Breast epithelium (tissue), 4 donors: ENCODE data around the gene LFNG. TPM values are rescaled to one million over a fixed set of nuclear protein-coding genes. Genes with fewer than 3 reads are reported as not detected.

ENCODE experiments used
- DNase-seq, 2 donors: peaks; one replicate each; pipeline ENCODE4 v3.0.0-alpha.2; 2019; ENCODE audit warnings: low spot score in 2 of 2
- H3K27ac ChIP-seq, 2 donors: fragments of 200-600 bp; sonication (generic) in 1 of 2; one replicate each; pipeline ENCODE4 v1.5.1; 2016 to 2019; ENCODE audit warnings: mild to moderate bottlenecking in 1 of 2
- H3K27me3 ChIP-seq, 2 donors: fragments of 200-600 bp; sonication (generic) in 1 of 2; one replicate each; pipeline versions ENCODE4 v1.5.1 to v1.6.0; 2017 to 2019; ENCODE audit warnings: control low read depth in 1 of 2, mild to moderate bottlenecking in 1 of 2
- H3K36me3 ChIP-seq: fragments of 200-600 bp; one replicate; pipeline ENCODE4 v1.5.1; 2019
- H3K4me1 ChIP-seq, 2 donors: fragments of 200-600 bp; sonication (generic); one replicate each; pipeline ENCODE4 v1.5.1; 2016 to 2019; ENCODE audit warnings: control low read depth in 1 of 2
- H3K4me3 ChIP-seq, 3 donors: fragments of 200-600 bp; sonication (generic); 1 replicate in 2 of 3; 2 replicates in 1 of 3; pipeline ENCODE4 v1.5.1; 2016 to 2019; ENCODE audit warnings: mild to moderate bottlenecking in 3 of 3, moderate library complexity in 2 of 3
- H3K9me3 ChIP-seq, 2 donors: fragments of 200-600 bp; sonication (generic) in 1 of 2; one replicate each; pipeline ENCODE4 v1.5.1; 2016 to 2019; ENCODE audit warnings: control low read depth in 1 of 2
- CTCF ChIP-seq, 3 donors: fragments of 450-650 bp; IDR thresholded peaks; one replicate each; pipeline ENCODE4 v1.5.1; 2016 to 2017; ENCODE audit warnings: antibody characterized with exemption in 3 of 3, mild to moderate bottlenecking in 3 of 3, moderate library complexity in 3 of 3
- POLR2A ChIP-seq: fragments of 450-650 bp; IDR thresholded peaks from one replicate; pipeline ENCODE4 v1.6.1; 2016; ENCODE audit warnings: antibody characterized with exemption, mild to moderate bottlenecking, moderate library complexity
- POLR2AphosphoS5 ChIP-seq, 3 donors: sonication (generic); formaldehyde crosslinking; IDR thresholded peaks; one replicate each; pipeline ENCODE4 v1.6.1; 2017; ENCODE audit warnings: antibody characterized with exemption in 3 of 3
- intact Hi-C: fragments of 100-400 bp; cut with DNase I; formaldehyde crosslinking; loops from one replicate; pipeline ENCODE4 v1.15.1; 2023; ENCODE audit warnings: low total_unique reads
- total RNA-seq, 3 donors: library from RNA; depleted of rRNA; stranded (reverse); fragments of >200 nt; gene quantifications; one replicate each; pipeline ENCODE4 v1.1.0, GENCODE V29; 2016

Gene LFNG
- total RNA-seq, 3 donors from 2014 or later: 5.0 to 16.4 (median 9.1) TPM

- Histone ChIP-seq H3K9me3 (no peaks in the 10 kb centered on the region), H3K27me3 (no peaks in the 10 kb centered on the region), H3K4me3 (no peak overlapping the region), H3K36me3 (no peaks in the 10 kb centered on the region), H3K27ac (no peak overlapping the region), H3K4me1 (peaks cover 0 to 4% of the 10 kb centered on the region in 2 donors)
- intact Hi-C loops: no loop called here
- TF ChIP-seq POLR2AphosphoS5 (IDR thresholded peaks at IDR 0.05): no peak
- no peak for TF ChIP-seq CTCF (IDR thresholded peaks at IDR 0.05)
- no peak for TF ChIP-seq POLR2A
- no peak for DNase-seq
These were observed 23.9 kb upstream of the LFNG start for GRCh38 chr7:2495418-2496299.

- H3K9me3 ChIP-seq: no peaks in the 10 kb centered on the region
- no peak overlapping the region for H3K4me3 ChIP-seq
- intact Hi-C loops: no loop called here
- no peak for DNase-seq
- H3K36me3 ChIP-seq: no peaks in the 10 kb centered on the region
- no peaks in the 10 kb centered on the region for H3K27me3 ChIP-seq
- H3K27ac ChIP-seq: no peak overlapping the region
- TF ChIP-seq POLR2A (no peak), POLR2AphosphoS5 (IDR thresholded peaks at IDR 0.05) (no peak), CTCF (IDR thresholded peaks at IDR 0.05) (no peak)
- peaks cover 0 to 4% of the 10 kb centered on the region in 2 donors for H3K4me1 ChIP-seq
These were observed 23.2 kb upstream of the LFNG start for GRCh38 chr7:2496375-2496774.

- no peaks in the 10 kb centered on the region for H3K27me3 ChIP-seq
- H3K36me3 ChIP-seq: no peaks in the 10 kb centered on the region
- intact Hi-C loops: no loop called here
- H3K4me1 ChIP-seq: peaks cover 0 to 4% of the 10 kb centered on the region in 2 donors
- H3K27ac ChIP-seq: no peak overlapping the region
- TF ChIP-seq CTCF (IDR thresholded peaks at IDR 0.05) (no peak), POLR2AphosphoS5 (IDR thresholded peaks at IDR 0.05) (no peak), POLR2A (no peak)
- no peaks in the 10 kb centered on the region for H3K9me3 ChIP-seq
- no peak overlapping the region for H3K4me3 ChIP-seq
- DNase-seq: no peak
These were observed 22.5 kb upstream of the LFNG start for GRCh38 chr7:2497065-2497464.

GRCh38 chr7:2497500-2498336, 21.9 kb upstream of the LFNG start:
- intact Hi-C loops: no loop called here
- H3K27me3 ChIP-seq: no peaks in the 10 kb centered on the region
- TF ChIP-seq CTCF (IDR thresholded peaks at IDR 0.05): no peak
- TF ChIP-seq POLR2A: no peak
- no peak for TF ChIP-seq POLR2AphosphoS5 (IDR thresholded peaks at IDR 0.05)
- H3K27ac ChIP-seq: no peak overlapping the region
- no peak overlapping the region for H3K4me3 ChIP-seq
- DNase-seq: no peak
- no peaks in the 10 kb centered on the region for H3K9me3 ChIP-seq
- H3K4me1 ChIP-seq: peaks cover 0 to 4% of the 10 kb centered on the region in 2 donors
- H3K36me3 ChIP-seq: no peaks in the 10 kb centered on the region

- Histone ChIP-seq H3K36me3 (no peaks in the 10 kb centered on the region), H3K9me3 (no peaks in the 10 kb centered on the region), H3K4me1 (peaks cover 0 to 9% of the 10 kb centered on the region in 2 donors), H3K4me3 (no peak overlapping the region), H3K27me3 (no peaks in the 10 kb centered on the region), H3K27ac (no peak overlapping the region)
- no peak for DNase-seq
- TF ChIP-seq CTCF (IDR thresholded peaks at IDR 0.05) (no peak), POLR2AphosphoS5 (IDR thresholded peaks at IDR 0.05) (no peak), POLR2A (no peak)
- intact Hi-C loops: no loop called here
These were observed 20.9 kb upstream of the LFNG start for GRCh38 chr7:2498708-2499107.
